ENCODE results near the gene IL1RAP. TPM values are rescaled to one million over a fixed set of nuclear protein-coding genes. Genes with fewer than 3 reads are reported as not detected.

The IL1RAP gene
- total RNA-seq, 2 experiments from 2014 or later: 2.1 to 5.6 TPM

- DNase-seq (ENCODE audit: low spot score): no peak
- intact Hi-C loops (cut with micrococcal nuclease; ENCODE audit: unreplicated experiment): no loop called here
- no peak overlapping the region for H3K27ac ChIP-seq (ENCODE audit: low read depth, low read length, poor library complexity, severe bottlenecking)
- no peak overlapping the region for H3K4me2 ChIP-seq (ENCODE audit: low read length)
- H3K4me1 ChIP-seq (ENCODE audit: insufficient read depth, low read length, poor library complexity, severe bottlenecking): peaks cover 10% of the 10 kb centered on the region
- no peaks in the 10 kb centered on the region for H3K36me3 ChIP-seq (ENCODE audit: insufficient read depth, low read length)
- H3K9me3 ChIP-seq (ENCODE audit: low read length): no peaks in the 10 kb centered on the region
- H3K9me2 ChIP-seq (ENCODE audit: insufficient read depth, low read length): no peaks in the 10 kb centered on the region
- ChIA-PET POLR2A (interaction anchor here (1.2 kb wide), 1 partner anchor 9 kb away, joined by 5 read pairs; no protein-coding TSS in a partner anchor), CTCF (ENCODE audit: unreplicated experiment) (no interaction called here)
- no peaks in the 10 kb centered on the region for H3K79me2 ChIP-seq (ENCODE audit: insufficient read depth, low read depth, low read length)
- H3K4me3 ChIP-seq (ENCODE audit: low read depth, low read length, poor library complexity, severe bottlenecking): no peak overlapping the region
- no peak overlapping the region for H2AFZ ChIP-seq (ENCODE audit: low read length)
- no peaks in the 10 kb centered on the region for H4K20me1 ChIP-seq (ENCODE audit: insufficient read depth, low read length)
- BruUV-seq (replicated peaks): no TSS peak
- TF ChIP-seq EZH2phosphoT487 (IDR thresholded peaks at IDR 0.05; ENCODE audit: borderline replicate concordance, low read depth, low read length): no peak
- no peak for TF ChIP-seq CTCF (conservative IDR thresholded peaks at IDR 0.05; ENCODE audit: low read length)
Measured at GRCh38 chr3:190615060-190615384, 101.1 kb downstream of the IL1RAP start.

- no TSS peak for BruUV-seq (replicated peaks)
- H3K36me3 ChIP-seq (ENCODE audit: insufficient read depth, low read length): no peaks in the 10 kb centered on the region
- H2AFZ ChIP-seq (ENCODE audit: low read length): no peak overlapping the region
- CTCF ChIA-PET (ENCODE audit: unreplicated experiment): no interaction called here
- no peaks in the 10 kb centered on the region for H3K9me3 ChIP-seq (ENCODE audit: low read length)
- POLR2A ChIA-PET: interaction anchor here (0.6 kb wide), 2 partner anchors 20 to 873 kb away, joined by 4 to 5 read pairs; no protein-coding TSS in a partner anchor
- H3K4me1 ChIP-seq (ENCODE audit: insufficient read depth, low read length, poor library complexity, severe bottlenecking): peaks cover 10% of the 10 kb centered on the region
- TF ChIP-seq CTCF (conservative IDR thresholded peaks at IDR 0.05; ENCODE audit: low read length) (no peak), EZH2phosphoT487 (IDR thresholded peaks at IDR 0.05; ENCODE audit: borderline replicate concordance, low read depth, low read length) (no peak)
- intact Hi-C loops (cut with micrococcal nuclease; ENCODE audit: unreplicated experiment): no loop called here
- H3K79me2 ChIP-seq (ENCODE audit: insufficient read depth, low read depth, low read length): no peaks in the 10 kb centered on the region
- H3K9me2 ChIP-seq (ENCODE audit: insufficient read depth, low read length): no peaks in the 10 kb centered on the region
- H3K27ac ChIP-seq (ENCODE audit: low read depth, low read length, poor library complexity, severe bottlenecking): no peak overlapping the region
- H3K4me2 ChIP-seq (ENCODE audit: low read length): no peak overlapping the region
- H4K20me1 ChIP-seq (ENCODE audit: insufficient read depth, low read length): no peaks in the 10 kb centered on the region
- DNase-seq (ENCODE audit: low spot score): no peak
- H3K4me3 ChIP-seq (ENCODE audit: low read depth, low read length, poor library complexity, severe bottlenecking): no peak overlapping the region
Measured at GRCh38 chr3:190615607-190616006, 101.7 kb downstream of the IL1RAP start.

GRCh38 chr3:190616637-190617036 lies 102.8 kb downstream of the IL1RAP start:
- CTCF ChIA-PET (ENCODE audit: unreplicated experiment): no interaction called here
- no peaks in the 10 kb centered on the region for H4K20me1 ChIP-seq (ENCODE audit: insufficient read depth, low read length)
- H3K4me2 ChIP-seq (ENCODE audit: low read length): peak overlapping the region; percentile 6; the same call in 1 of the 2 replicates
- intact Hi-C loops (cut with micrococcal nuclease; ENCODE audit: unreplicated experiment): no loop called here
- no peak overlapping the region for H3K4me3 ChIP-seq (ENCODE audit: low read depth, low read length, poor library complexity, severe bottlenecking)
- no peaks in the 10 kb centered on the region for H3K79me2 ChIP-seq (ENCODE audit: insufficient read depth, low read depth, low read length)
- no peak overlapping the region for H2AFZ ChIP-seq (ENCODE audit: low read length)
- H3K36me3 ChIP-seq (ENCODE audit: insufficient read depth, low read length): no peaks in the 10 kb centered on the region
- H3K27ac ChIP-seq (ENCODE audit: low read depth, low read length, poor library complexity, severe bottlenecking): no peak overlapping the region
- no peaks in the 10 kb centered on the region for H3K9me2 ChIP-seq (ENCODE audit: insufficient read depth, low read length)
- peaks cover 10% of the 10 kb centered on the region for H3K4me1 ChIP-seq (ENCODE audit: insufficient read depth, low read length, poor library complexity, severe bottlenecking)
- TF ChIP-seq EZH2phosphoT487 (IDR thresholded peaks at IDR 0.05; ENCODE audit: borderline replicate concordance, low read depth, low read length): no peak
- DNase-seq (ENCODE audit: low spot score): no peak
- no peaks in the 10 kb centered on the region for H3K9me3 ChIP-seq (ENCODE audit: low read length)
- POLR2A ChIA-PET: no interaction called here
- BruUV-seq (replicated peaks): no TSS peak
